Sigmoid colon (tissue), 4 donors: ENCODE measurements around the gene NT5DC1.

Experiments used
- EP300 ChIP-seq, 4 donors: sonication (generic); formaldehyde crosslinking; IDR thresholded peaks; one replicate each; pipeline ENCODE4 v1.6.1; 2017; ENCODE audit warnings: antibody characterized with exemption in 4 of 4
- POLR2A ChIP-seq, 2 donors: fragments of 450-650 bp; IDR thresholded peaks; one replicate each; pipeline ENCODE4 v1.6.1; 2016; ENCODE audit warnings: antibody characterized with exemption in 2 of 2, mild to moderate bottlenecking in 2 of 2, moderate library complexity in 2 of 2
- POLR2AphosphoS5 ChIP-seq, 4 donors: sonication (generic); formaldehyde crosslinking; IDR thresholded peaks; one replicate each; pipeline ENCODE4 v1.6.1; 2017; ENCODE audit warnings: antibody characterized with exemption in 4 of 4
- TF ChIP-seq, protein P1 (sequence below), 4 experiments: fragments of 450-650 bp in 3 of 4; fragments of 200-600 bp in 1 of 4; IDR thresholded peaks; one replicate each; pipeline ENCODE4 v1.5.1; 2016 to 2019; ENCODE audit warnings: antibody characterized with exemption in 4 of 4, mild to moderate bottlenecking in 3 of 4, moderate library complexity in 2 of 4

DNA sequence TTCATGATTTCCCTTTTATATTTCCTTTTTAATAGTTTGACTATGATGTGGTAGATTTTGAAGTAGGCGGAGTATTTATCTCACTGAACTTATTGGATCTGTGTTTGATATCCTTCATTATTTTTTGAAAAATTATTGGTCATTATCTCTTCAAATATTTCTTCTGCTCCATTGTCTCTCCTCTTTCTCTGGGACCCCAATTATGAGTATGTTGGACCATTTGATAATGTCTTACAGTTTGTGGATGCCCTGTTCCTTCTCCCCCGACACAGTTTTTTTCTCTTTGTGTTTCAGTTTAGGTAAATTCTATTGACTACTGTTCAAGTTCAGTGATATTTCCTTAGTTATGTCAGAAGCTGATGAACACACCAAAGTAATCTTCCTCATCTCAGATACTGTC, 74.7 kb downstream of the NT5DC1 start:
- no peak for TF ChIP-seq POLR2A (IDR thresholded peaks at IDR 0.05)
- TF ChIP-seq, protein P1, sequence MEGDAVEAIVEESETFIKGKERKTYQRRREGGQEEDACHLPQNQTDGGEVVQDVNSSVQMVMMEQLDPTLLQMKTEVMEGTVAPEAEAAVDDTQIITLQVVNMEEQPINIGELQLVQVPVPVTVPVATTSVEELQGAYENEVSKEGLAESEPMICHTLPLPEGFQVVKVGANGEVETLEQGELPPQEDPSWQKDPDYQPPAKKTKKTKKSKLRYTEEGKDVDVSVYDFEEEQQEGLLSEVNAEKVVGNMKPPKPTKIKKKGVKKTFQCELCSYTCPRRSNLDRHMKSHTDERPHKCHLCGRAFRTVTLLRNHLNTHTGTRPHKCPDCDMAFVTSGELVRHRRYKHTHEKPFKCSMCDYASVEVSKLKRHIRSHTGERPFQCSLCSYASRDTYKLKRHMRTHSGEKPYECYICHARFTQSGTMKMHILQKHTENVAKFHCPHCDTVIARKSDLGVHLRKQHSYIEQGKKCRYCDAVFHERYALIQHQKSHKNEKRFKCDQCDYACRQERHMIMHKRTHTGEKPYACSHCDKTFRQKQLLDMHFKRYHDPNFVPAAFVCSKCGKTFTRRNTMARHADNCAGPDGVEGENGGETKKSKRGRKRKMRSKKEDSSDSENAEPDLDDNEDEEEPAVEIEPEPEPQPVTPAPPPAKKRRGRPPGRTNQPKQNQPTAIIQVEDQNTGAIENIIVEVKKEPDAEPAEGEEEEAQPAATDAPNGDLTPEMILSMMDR (IDR thresholded peaks at IDR 0.05) = no peak
- TF ChIP-seq POLR2AphosphoS5 (IDR thresholded peaks at IDR 0.05) = no peak
- no peak for TF ChIP-seq EP300 (IDR thresholded peaks at IDR 0.05)
